HEK293 (cell line): ENCODE measurements around the gene EEF1AKMT3.

Experiments
- CTCF ChIA-PET: fragments of 350-600 bp; formaldehyde crosslinking; extraction: SDS; loops from one replicate; lab custom pipeline; 2021; ENCODE audit warnings: antibody characterized with exemption; lab: Yijun Ruan, JAX
- POLR2A ChIA-PET: fragments of 300-600 bp; formaldehyde crosslinking; extraction: SDS; loops from one replicate; lab custom pipeline; 2020; ENCODE audit warnings: antibody characterized with exemption, inconsistent platforms; lab: Yijun Ruan, JAX
- H3K27ac ChIP-seq: fragments of 200-500 bp; sonication (Bioruptor generic); 2 replicates; pipeline ENCODE4 v1.5.1; 2014; ENCODE audit warnings: low read depth, low read length, control low read depth, inconsistent platforms; ENCODE audit errors: extremely low read depth
- H3K36me3 ChIP-seq, 2 experiments: fragments of 200-500 bp in 1 of 2; sonication (Bioruptor generic) in 1 of 2; 1 replicate in 1 of 2; 2 replicates in 1 of 2; pipeline ENCODE4 v1.5.1; 2014 to 2017; ENCODE audit warnings: inconsistent platforms in 2 of 2, low read length in 2 of 2; ENCODE audit not compliant: control insufficient read depth in 2 of 2, insufficient read depth in 1 of 2
- H3K4me1 ChIP-seq: fragments of 200-500 bp; sonication (Bioruptor generic); 2 replicates; pipeline ENCODE4 v1.5.1; 2014; ENCODE audit warnings: mild to moderate bottlenecking, low read length, inconsistent platforms; ENCODE audit not compliant: control insufficient read depth, insufficient read depth
- H3K4me3 ChIP-seq: 2 replicates; pipeline ENCODE4 v1.5.1; 2011; ENCODE audit warnings: low read depth, mild to moderate bottlenecking, control low read depth, low read length, moderate library complexity
- H3K9me3 ChIP-seq: fragments of 200-500 bp; sonication (Bioruptor generic); 2 replicates; pipeline ENCODE4 v1.5.1; 2014; ENCODE audit warnings: low read depth, low read length, inconsistent platforms; ENCODE audit not compliant: control insufficient read depth, insufficient read depth
- RBAK ChIP-seq: fragments of 450-650 bp; formaldehyde crosslinking; IDR thresholded peaks from 2 replicates; pipeline ENCODE4 v1.5.1; 2016; ENCODE audit warnings: missing biosample characterization, missing genetic modification characterization
- YY1 ChIP-seq: fragments of 450-650 bp; formaldehyde crosslinking; IDR thresholded peaks from 2 replicates; pipeline ENCODE4 v1.5.1; 2018; ENCODE audit warnings: missing biosample characterization, missing genetic modification characterization
- ZNF23 ChIP-seq: fragments of 450-650 bp; formaldehyde crosslinking; IDR thresholded peaks from 2 replicates; pipeline ENCODE4 v1.5.1; 2016; ENCODE audit warnings: missing biosample characterization, missing genetic modification characterization, borderline replicate concordance
- ZNF558 ChIP-seq: fragments of 450-650 bp; formaldehyde crosslinking; IDR thresholded peaks from 2 replicates; pipeline ENCODE4 v1.5.1; 2016; ENCODE audit warnings: missing biosample characterization, missing genetic modification characterization
- ZNF621 ChIP-seq: fragments of 450-650 bp; formaldehyde crosslinking; IDR thresholded peaks from 2 replicates; pipeline ENCODE4 v1.5.1; 2017; ENCODE audit warnings: missing biosample characterization, missing genetic modification characterization
- ZNF654 ChIP-seq: fragments of 450-650 bp; formaldehyde crosslinking; IDR thresholded peaks from 2 replicates; pipeline ENCODE4 v1.5.1; 2016; ENCODE audit warnings: low read depth, missing biosample characterization, missing genetic modification characterization
- ZNF677 ChIP-seq: fragments of 450-650 bp; IDR thresholded peaks from 2 replicates; pipeline ENCODE4 v1.5.0; 2018; ENCODE audit warnings: missing biosample characterization, mild to moderate bottlenecking, missing genetic modification characterization, moderate library complexity
- ZNF837 ChIP-seq: fragments of 450-650 bp; formaldehyde crosslinking; IDR thresholded peaks from 2 replicates; pipeline ENCODE4 v1.5.1; 2016; ENCODE audit warnings: missing biosample characterization, missing genetic modification characterization
- TF ChIP-seq, protein P1 (sequence below): fragments of 450-650 bp; formaldehyde crosslinking; IDR thresholded peaks from 2 replicates; pipeline ENCODE4 v1.5.1; 2016; ENCODE audit warnings: missing biosample characterization, missing genetic modification characterization
- TF ChIP-seq, protein P2 (sequence below): fragments of 450-650 bp; formaldehyde crosslinking; IDR thresholded peaks from 2 replicates; pipeline ENCODE4 v1.5.1; 2016; ENCODE audit warnings: missing biosample characterization, missing genetic modification characterization
- TF ChIP-seq, protein P3 (sequence below): fragments of 450-650 bp; formaldehyde crosslinking; IDR thresholded peaks from 2 replicates; pipeline ENCODE4 v1.5.1; 2016; ENCODE audit warnings: missing biosample characterization, missing genetic modification characterization
- TF ChIP-seq, protein P4 (sequence below): fragments of 450-650 bp; formaldehyde crosslinking; IDR thresholded peaks from 2 replicates; pipeline ENCODE4 v1.5.1; 2016; ENCODE audit warnings: missing biosample characterization, missing genetic modification characterization

Gene EEF1AKMT3

DNA sequence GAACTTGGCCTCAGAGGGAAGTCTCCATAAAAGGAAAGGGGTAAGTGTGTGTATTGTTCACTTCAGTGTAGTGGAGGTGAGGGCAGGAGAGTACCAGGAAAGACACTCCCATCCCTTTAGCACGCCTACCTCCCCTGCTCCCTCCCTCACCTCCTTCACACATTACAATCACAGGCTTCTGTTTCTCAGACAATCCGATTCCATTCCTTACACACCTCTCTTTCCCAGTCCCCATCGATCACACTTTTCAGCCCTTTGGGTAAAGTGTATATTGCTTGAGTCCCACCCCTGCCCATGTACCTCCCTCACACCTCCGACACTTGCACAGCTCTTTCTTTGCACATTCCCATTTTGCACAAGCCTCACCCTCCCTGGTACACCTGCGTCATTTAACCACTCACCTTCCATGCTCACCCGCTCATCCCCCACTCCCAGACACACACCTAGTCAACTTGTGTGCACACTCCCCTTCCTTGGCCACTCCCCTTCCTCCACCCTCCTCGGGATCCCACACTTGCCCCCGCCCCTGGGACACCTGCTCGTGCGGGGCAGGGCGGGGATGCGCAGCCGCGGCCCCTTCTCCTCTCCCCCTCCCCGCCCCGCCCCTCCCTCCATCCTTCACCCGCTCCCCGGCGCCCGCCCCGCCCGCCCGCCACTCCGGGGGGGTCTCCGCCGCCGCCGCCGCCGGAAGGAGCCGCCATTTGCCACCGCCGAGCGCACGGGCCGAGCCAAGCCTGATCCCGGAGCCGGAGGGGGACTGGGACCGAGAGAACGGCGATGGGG, 17.8 kb upstream of the EEF1AKMT3 start, which contains the start of gene MARCHF9 (continued):
- TF ChIP-seq, protein P1, sequence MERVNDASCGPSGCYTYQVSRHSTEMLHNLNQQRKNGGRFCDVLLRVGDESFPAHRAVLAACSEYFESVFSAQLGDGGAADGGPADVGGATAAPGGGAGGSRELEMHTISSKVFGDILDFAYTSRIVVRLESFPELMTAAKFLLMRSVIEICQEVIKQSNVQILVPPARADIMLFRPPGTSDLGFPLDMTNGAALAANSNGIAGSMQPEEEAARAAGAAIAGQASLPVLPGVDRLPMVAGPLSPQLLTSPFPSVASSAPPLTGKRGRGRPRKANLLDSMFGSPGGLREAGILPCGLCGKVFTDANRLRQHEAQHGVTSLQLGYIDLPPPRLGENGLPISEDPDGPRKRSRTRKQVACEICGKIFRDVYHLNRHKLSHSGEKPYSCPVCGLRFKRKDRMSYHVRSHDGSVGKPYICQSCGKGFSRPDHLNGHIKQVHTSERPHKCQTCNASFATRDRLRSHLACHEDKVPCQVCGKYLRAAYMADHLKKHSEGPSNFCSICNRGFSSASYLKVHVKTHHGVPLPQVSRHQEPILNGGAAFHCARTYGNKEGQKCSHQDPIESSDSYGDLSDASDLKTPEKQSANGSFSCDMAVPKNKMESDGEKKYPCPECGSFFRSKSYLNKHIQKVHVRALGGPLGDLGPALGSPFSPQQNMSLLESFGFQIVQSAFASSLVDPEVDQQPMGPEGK: peak; percentile 96
- TF ChIP-seq, protein P2, sequence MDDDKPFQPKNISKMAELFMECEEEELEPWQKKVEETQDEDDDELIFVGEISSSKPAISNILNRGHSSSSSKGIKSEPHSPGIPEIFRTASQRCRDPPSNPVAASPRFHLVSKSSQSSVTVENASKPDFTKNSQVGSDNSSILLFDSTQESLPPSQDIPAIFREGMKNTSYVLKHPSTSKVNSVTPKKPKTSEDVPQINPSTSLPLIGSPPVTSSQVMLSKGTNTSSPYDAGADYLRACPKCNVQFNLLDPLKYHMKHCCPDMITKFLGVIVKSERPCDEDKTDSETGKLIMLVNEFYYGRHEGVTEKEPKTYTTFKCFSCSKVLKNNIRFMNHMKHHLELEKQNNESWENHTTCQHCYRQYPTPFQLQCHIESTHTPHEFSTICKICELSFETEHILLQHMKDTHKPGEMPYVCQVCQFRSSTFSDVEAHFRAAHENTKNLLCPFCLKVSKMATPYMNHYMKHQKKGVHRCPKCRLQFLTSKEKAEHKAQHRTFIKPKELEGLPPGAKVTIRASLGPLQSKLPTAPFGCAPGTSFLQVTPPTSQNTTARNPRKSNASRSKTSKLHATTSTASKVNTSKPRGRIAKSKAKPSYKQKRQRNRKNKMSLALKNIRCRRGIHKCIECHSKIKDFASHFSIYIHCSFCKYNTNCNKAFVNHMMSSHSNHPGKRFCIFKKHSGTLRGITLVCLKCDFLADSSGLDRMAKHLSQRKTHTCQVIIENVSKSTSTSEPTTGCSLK (tag by site-specific recombination): no peak
- TF ChIP-seq, protein P3, sequence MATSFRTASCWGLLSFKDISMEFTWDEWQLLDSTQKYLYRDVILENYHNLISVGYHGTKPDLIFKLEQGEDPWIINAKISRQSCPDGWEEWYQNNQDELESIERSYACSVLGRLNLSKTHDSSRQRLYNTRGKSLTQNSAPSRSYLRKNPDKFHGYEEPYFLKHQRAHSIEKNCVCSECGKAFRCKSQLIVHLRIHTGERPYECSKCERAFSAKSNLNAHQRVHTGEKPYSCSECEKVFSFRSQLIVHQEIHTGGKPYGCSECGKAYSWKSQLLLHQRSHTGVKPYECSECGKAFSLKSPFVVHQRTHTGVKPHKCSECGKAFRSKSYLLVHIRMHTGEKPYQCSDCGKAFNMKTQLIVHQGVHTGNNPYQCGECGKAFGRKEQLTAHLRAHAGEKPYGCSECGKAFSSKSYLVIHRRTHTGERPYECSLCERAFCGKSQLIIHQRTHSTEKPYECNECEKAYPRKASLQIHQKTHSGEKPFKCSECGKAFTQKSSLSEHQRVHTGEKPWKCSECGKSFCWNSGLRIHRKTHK (tag by site-specific recombination): no peak
- TF ChIP-seq ZNF677 (no peak), ZNF23 (tag by site-specific recombination) (no peak), ZNF558 (tag by site-specific recombination) (no peak), ZNF837 (tag by site-specific recombination) (no peak), ZNF621 (no peak), RBAK (tag by site-specific recombination) (no peak)
- TF ChIP-seq, protein P4, sequence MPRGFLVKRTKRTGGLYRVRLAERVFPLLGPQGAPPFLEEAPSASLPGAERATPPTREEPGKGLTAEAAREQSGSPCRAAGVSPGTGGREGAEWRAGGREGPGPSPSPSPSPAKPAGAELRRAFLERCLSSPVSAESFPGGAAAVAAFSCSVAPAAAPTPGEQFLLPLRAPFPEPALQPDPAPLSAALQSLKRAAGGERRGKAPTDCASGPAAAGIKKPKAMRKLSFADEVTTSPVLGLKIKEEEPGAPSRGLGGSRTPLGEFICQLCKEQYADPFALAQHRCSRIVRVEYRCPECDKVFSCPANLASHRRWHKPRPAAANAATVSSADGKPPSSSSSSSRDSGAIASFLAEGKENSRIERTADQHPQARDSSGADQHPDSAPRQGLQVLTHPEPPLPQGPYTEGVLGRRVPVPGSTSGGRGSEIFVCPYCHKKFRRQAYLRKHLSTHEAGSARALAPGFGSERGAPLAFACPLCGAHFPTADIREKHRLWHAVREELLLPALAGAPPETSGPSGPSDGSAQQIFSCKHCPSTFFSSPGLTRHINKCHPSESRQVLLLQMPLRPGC (tag by site-specific recombination): peak; percentile 18; the same call in 1 of the 2 replicates

DNA sequence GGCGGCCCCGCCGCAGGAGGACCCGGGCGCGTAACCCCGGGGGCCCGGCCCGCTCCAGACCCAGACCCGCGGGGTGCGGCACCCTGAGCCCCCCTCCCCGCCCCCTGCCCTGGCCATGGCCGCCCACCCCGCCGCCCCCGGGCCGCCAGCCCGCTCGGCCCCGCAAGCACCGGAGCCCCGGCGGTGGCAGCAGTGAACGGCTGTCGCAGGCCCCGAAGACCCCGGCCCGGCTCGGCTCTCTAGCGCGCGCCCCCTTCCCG, 17.3 kb upstream of the EEF1AKMT3 start:
- H3K4me1 ChIP-seq: peaks cover 16% of the 10 kb centered on the region
- H3K36me3 ChIP-seq: peaks cover 13 to 47% of the 10 kb centered on the region in 2 experiments
- ChIA-PET POLR2A (interaction anchor here (0.7 to 1.4 kb wide), 3 partner anchors 8 to 34 kb away, joined by 3 to 4 read pairs (median 3); partner anchors contain the start of genes EEF1AKMT3 and METTL1), CTCF (interaction anchor here (2.4 kb wide), 1 partner anchor 11 kb away, joined by 26 read pairs; the partner anchor contains the start of gene CYP27B1)
- H3K9me3 ChIP-seq: no peaks in the 10 kb centered on the region
- H3K4me3 ChIP-seq: peak overlapping the region; percentile 63
- TF ChIP-seq ZNF654 (tag by site-specific recombination) (no peak), YY1 (tag by site-specific recombination) (0 out of 2 replicates have a peak, but pooled peaks have one; percentile 25)
- no peak overlapping the region for H3K27ac ChIP-seq
